ENCODE results near the gene PNP.
A peak's percentile ranks its signal among the peaks of the same experiment; 100 is the strongest.
"Not testable (repeated sequence)": the region's sequence is repeated elsewhere in the genome, so short reads cannot be mapped to it uniquely, and the experiment has no call there.

Gene PNP

DNA sequence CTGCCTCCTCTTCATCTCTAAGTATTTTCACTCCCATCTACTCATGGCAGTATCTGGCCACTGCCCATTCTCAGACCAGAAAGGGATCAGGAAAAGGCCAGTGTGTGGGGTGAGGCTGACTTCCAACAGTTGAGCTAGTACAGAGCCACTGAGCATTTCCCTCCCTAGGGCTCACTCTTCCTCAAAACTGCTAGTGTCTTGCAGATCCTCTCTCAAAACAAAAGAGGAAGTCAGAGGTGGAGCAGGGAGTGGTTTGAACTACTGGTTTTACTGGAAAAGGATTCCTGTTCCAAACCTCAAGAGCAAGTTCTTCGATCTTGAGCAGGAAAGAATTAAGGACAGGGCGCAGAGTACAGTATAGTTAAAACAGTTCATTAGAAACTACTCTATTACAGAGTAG, 24.4 kb downstream of the PNP start:
- no peak for DNase-seq

DNA sequence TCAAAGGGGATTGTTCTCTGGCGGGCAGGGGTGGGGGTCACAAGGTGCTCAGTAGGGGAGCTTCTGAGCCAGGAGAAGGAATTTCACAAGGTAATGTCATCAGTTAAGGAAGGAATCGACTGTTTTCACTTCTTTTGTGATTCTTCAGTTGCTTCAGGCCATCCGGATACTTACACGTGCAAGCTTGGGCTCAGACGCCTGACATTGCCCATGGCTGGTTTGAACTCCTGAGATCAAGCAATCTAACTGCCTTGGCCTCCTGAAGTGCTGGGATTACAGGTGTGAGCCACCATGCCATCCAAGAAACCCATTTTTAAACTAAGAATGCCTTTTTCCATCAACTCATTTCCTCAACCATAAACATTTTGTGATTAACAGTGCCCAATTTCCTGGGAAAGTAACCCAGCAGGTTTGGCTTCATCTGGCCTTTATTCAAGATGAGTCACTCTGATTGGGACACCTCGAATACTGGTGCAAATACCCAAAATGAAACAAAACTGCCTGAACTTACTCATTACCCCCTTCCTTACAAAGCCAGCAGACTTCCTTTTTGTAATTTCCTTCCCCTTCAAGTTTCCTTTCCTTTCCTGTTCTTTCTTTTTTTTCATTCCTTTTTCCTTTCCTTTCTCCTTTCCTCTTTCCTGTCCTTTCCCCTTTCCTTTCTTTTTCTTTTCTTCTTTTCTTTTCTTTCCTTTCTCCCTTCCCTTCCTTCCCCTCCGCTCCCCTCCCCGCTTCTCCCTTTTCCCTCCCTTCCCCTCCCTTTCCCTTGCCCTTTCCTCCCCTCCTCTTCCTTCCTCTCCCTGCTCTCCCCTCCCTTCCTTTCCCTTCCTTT, 25.9 kb downstream of the PNP start:
- DNase-seq, result no peak

DNA sequence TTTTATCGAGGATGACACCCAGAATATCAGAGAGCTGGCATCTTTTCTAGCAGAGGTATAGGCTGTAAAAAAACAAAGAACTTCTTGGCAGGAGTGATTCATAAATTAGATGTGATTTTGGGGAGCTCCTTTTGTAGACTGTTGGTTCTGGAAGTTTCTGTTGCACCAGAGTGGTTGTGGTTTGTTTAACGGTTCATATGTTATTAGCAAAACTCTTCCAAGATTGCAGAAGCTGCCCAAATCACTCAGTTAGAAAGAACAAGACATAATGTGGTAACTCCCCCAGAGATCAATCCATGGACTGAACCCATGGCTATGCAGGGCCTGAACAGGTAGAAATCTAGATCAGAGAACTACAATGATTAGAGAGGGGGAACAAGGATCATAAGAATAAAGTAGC, 29.4 kb downstream of the PNP start:
- DNase-seq, result no peak

DNA sequence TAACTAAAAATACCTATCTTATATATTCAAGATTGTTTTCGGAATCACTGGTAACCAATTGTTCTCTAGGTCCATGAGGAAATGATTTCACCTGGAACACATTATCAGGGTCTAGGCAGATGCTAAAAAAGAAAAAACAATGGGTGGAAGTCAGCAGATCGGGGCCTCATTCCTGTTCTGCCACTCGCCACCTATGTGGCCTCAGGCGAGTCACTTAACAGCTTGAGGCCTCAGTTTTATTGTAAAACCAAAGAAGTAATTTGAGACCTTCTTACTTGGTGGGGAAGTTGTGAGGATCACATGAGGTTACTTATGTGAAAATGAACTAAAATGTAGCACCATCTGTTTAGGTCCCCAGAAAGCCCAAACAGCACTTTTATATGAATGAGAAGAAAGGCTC, 29.9 kb downstream of the PNP start:
- DNase-seq, result no peak

DNA sequence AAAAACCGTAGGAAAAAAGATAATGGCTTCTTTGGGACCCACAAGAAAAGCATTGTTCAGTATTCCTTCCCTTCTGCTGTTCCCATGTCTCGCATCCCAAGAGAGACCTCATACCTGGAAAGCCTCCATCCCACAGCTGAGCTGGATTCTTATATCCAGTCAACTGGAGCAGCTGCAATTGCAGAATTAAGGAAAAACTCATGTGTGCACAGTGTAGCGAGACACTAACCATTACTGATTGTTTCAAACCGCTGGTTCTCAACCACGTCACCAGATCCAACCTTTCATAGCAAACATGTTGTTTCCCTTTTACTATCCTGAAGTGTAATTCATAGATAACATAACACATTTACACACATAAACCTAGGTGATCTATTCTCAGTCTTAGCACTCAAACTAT, 30.7 kb downstream of the PNP start:
- DNase-seq, result no peak

DNA sequence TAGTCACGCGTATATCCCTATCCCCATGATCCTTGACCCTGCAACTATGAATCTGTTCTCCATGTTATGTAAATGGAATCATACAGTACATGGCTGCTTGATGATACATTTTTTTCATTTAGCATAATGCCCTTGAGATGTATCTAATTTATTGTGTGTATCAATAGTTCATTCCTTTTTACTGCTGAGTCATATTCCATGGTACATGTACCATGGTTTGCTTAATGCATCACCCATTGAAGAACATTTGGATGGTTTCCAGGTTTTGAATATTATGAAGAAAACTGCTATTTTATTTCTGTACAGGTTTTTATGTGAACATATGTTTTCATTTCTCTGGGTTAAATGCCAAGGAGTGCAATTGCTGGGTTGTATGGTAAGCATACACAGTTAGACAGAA, 32.1 kb downstream of the PNP start:
- DNase-seq, result peak; percentile 10

DNA sequence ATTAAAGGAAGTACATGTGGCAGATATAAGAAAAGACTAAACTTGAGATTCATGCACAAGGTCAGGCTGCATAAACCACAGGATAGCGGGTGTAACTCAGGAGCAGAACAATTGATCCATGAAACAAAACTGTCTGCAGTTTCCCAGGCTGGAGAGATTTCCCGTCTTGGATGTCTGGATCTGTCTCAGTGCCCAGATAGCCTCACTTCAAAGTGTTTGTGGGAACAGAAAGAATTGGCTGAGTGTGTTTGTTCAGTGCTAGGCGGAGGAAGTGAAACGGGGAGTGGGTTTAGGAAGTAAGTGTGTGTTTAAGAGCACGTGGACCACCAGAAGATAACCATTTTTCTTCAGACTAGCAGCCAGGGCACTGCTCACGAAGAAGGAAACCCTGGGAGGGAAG, 34.7 kb downstream of the PNP start:
- DNase-seq, result no peak

DNA sequence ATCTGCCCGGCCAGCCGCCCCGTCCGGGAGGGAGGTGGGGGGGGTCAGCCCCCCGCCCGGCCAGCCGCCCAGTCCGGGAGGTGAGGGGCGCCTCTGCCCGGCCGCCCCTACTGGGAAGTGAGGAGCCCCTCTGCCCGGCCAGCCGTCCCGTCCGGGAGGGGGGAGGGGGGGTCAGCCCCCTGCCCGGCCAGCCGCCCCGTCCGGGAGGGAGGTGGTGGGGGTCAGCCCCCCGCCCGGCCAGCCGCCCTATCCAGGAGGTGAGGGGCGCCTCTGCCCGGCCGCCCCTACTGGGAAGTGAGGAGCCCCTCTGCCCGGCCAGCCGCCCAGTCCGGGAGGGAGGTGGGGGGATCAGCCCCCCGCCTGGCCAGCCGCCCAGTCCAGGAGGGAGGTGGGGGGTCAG, 37.1 kb downstream of the PNP start:
- DNase-seq, result not testable (repeated sequence)

DNA sequence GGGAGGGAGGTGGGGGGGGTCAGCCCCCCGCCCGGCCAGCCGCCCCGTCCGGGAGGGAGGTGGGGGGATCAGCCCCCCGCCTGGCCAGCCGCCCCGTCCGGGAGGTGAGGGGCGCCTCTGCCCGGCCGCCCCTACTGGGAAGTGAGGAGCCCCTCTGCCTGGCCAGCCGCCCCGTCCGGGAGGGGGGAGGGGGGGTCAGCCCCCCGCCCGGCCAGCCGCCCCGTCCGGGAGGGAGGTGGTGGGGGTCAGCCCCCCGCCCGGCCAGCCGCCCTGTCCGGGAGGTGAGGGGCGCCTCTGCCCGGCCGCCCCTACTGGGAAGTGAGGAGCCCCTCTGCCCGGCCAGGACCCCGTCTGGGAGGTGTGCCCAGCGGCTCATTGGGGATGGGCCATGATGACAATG, 37.5 kb downstream of the PNP start:
- DNase-seq, result not testable (repeated sequence)

DNA sequence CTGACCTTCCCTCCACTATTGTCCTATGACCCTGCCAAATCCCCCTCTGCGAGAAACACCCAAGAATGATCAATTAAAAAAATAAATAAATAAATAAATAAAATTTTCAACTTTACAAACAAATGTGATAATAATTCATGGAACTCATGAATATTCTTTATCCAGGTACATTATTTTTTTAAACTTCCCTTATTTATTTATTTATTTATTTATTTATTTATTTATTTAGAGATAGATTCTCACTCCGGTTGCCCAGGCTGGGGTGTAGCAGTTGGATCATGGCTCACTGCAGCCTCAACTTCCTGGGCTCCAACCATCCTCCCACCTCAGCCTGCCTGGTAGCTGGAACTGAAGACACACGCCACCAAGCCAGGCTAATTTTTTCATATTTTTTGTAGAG, 38.3 kb downstream of the PNP start:
- DNase-seq, result not testable (repeated sequence)

DNA sequence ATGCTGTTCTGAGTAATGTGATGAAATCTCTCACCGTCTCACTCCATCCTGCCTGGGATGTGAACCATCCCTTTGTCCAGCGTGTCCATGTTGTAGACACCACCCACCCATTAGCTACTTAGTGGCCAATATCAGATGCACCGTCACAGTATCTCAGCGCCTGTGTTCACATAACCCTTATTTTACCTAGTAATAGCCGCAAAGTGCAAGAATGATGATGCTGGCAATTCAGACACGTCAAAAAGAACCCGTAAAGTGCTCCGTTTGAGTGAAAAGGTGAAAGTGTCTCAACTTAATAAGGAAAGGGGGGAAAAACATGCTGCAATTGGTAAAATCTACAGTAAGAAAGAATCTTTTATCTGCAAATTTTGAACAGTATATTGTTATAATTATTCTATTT, 39.2 kb downstream of the PNP start:
- no peak for DNase-seq

DNA sequence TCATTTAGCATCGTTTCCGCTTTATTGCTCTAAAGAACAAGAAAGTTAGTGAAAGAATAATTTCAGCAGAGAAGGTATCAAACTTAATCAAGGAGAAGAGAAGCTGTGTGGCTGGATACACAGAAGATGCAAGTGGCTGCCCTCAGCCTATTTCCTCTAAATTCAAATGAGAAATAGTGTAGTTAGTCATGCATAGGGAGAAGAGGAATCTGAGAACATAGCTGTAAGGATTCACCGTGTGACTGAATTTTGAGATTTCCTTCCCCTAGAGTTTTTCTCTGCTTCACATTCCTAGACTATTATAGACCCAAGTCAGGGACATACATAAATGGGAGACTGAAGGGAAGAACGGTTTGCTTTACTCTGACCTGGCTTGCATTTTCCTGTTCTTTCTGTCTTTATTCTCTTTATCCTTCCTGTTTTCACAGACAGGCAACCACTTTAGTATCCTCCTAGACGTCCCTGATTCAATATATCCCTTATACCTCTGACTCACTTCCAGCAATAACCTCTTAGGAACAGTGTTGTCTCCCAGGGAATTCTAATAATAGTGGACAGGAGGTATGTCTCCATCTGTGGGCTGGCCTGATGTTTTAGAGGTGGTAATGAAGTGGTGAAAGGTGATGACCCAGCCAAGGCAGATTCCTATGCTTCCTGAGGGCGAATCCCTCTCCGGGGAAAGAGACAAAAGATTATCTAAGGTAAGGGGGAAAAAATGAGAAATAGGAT, 43.1 kb downstream of the PNP start:
- no peak for DNase-seq

DNA sequence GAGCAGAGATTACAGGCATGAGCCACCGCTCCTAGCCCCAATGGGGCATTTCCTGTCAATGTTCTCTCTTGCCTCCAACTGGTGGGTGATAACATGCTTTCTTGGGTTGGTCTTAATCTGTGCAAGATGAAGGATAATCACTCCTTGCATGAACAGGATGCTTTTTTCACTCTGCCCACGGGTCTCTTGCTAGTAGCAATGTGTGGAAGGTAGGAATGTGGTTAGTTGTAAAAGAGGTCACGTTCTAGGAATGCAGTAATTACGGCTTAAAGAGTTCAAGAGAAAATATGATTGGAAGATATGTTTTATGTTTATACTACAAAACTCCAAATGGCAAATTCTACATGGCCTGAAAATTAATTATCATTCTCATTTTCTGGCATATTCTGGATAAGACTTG, 46.6 kb downstream of the PNP start:
- no peak for DNase-seq

DNA sequence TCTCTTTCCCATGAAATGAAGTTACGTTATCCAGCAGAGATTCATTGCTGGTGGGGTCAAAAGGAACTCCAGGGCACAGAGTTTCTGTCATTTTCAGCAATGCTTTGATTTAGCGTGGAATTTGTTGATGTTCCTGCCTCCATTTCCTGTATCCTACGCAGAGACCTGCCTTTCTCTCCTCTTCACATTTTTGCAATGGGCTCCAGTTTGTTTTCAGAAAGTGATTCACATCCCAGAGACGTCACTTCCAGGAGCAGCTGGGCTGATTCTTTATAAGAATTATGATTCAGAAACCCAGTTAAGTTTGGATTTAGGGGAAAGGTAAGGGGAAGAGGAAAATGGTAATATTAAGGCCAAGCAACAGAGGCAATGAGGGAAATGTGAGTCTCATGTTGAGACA, 47.7 kb downstream of the PNP start:
- DNase-seq, result no peak

DNA sequence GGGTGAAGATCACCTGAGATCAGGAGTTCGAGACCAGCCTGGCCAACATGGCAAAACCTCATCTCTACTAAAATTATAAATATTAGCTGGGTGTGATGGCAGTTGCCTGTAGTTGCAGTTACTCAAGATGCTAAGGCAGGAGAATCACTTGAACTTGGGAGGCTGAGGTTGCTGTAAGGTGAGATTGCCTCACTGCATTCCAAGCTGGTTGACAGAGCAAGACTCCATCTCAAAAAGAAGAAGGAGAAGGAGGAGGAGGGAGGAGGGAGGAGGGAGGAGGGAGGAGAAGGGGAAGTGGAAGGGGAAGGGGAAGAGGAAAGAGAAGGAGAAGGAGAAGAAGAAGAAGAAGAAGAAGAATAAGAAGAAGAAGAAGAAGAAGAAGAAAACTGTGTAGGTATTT, 53.1 kb downstream of the PNP start:
- DNase-seq, result no peak

DNA sequence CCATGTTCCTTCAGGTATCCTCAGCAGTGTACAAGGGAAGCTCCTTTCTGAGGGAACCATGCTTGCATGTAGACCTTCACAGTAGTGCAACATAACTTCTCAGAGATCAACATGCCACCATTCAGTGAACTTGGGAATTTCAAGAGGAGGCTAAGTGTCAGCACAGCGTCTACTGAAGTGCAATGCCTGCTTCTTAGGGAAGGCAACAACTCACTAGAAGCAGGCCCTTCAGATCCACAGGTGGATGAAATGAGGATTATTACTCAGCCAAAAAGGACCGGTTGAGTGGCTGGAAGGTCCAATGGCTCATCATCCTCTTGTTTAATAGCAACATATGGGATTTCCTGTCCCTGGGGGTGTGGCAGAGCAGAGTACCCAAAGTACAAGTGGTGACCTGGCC, 54.8 kb downstream of the PNP start:
- no peak for DNase-seq

All from NCI-H446 treated with DMSO at 0.1 percent for 48 hours (cell line).